ENCODE results near the gene LMAN1. TPM values are rescaled to one million over a fixed set of nuclear protein-coding genes. Genes with fewer than 3 reads are reported as not detected.

The LMAN1 gene
- total and polyA plus RNA-seq, 7 donors = 15.7 to 64.0 (median 33.0) TPM

GRCh38 chr18:59395226-59396175 lies 36.4 kb upstream of the LMAN1 start:
- Histone ChIP-seq H3K36me3 (ENCODE audit: insufficient read depth in 1 of 2, low read depth in 1 of 2) (no peaks in the 10 kb centered on the region), H3K4me3 (no peak overlapping the region), H3K9me3 (no peaks in the 10 kb centered on the region), H3K27me3 (ENCODE audit: insufficient read depth in 3 of 3, low read length in 2 of 3) (no peaks in the 10 kb centered on the region), H3K4me1 (peaks cover 4% of the 10 kb centered on the region), H3K27ac (no peak overlapping the region)
- WGBS, 3 donors = 77 to 86% (median 82%) methylated on average over 10 of the region's 10 CpGs
- DNase-seq (no peak), ATAC-seq (no peak)
- intact Hi-C loops (cut with DNase I) = loop anchor here in 1 of 2 donors (5.0 kb wide), 1 partner anchor 33 kb away; no protein-coding TSS in a partner anchor
- TF ChIP-seq CTCF (IDR thresholded peaks at IDR 0.05) = no peak

GRCh38 chr18:59393381-59393780 lies 34.3 kb upstream of the LMAN1 start:
- H3K4me3 ChIP-seq = no peak overlapping the region
- TF ChIP-seq CTCF (IDR thresholded peaks at IDR 0.05) = no peak
- WGBS, 3 donors = 67 to 71% (median 67%) methylated on average over 3 of the region's 3 CpGs
- no peaks in the 10 kb centered on the region for H3K9me3 ChIP-seq
- DNase-seq = no peak
- H3K4me1 ChIP-seq = peaks cover 13% of the 10 kb centered on the region
- H3K36me3 ChIP-seq (ENCODE audit: insufficient read depth in 1 of 2, low read depth in 1 of 2) = no peaks in the 10 kb centered on the region
- H3K27ac ChIP-seq = no peak overlapping the region
- H3K27me3 ChIP-seq (ENCODE audit: insufficient read depth in 3 of 3, low read length in 2 of 3) = no peaks in the 10 kb centered on the region
- intact Hi-C loops (cut with DNase I) = no loop called here
- no peak for ATAC-seq

- Histone ChIP-seq H3K27me3 (ENCODE audit: insufficient read depth in 3 of 3, low read length in 2 of 3) (no peaks in the 10 kb centered on the region), H3K36me3 (ENCODE audit: insufficient read depth in 1 of 2, low read depth in 1 of 2) (no peaks in the 10 kb centered on the region), H3K27ac (peak overlapping the region; percentile 77), H3K4me1 (peaks cover 23% of the 10 kb centered on the region), H3K4me3 (peak overlapping the region; percentile 56), H3K9me3 (no peaks in the 10 kb centered on the region)
- intact Hi-C loops (cut with DNase I) = loop anchor here in 1 of 2 donors (2.0 kb wide), 1 partner anchor 30 kb away; the partner anchor contains the start of gene LMAN1
- WGBS, 3 donors = 54 to 76% (median 60%) methylated on average over 4 of the region's 4 CpGs
- DNase-seq = no peak
- no peak for TF ChIP-seq CTCF (IDR thresholded peaks at IDR 0.05)
- ATAC-seq = peak in 2 of 4 donors; percentile 39 to 41
These were observed 29.8 kb upstream of the LMAN1 start for GRCh38 chr18:59388817-59389216.

GRCh38 chr18:59387687-59388565 lies 28.9 kb upstream of the LMAN1 start:
- no peak for ATAC-seq
- Histone ChIP-seq H3K36me3 (ENCODE audit: insufficient read depth in 1 of 2, low read depth in 1 of 2) (no peaks in the 10 kb centered on the region), H3K4me3 (peak overlapping the region; percentile 56), H3K27me3 (ENCODE audit: insufficient read depth in 3 of 3, low read length in 2 of 3) (no peaks in the 10 kb centered on the region), H3K9me3 (no peaks in the 10 kb centered on the region), H3K27ac (peak overlapping the region; percentile 77), H3K4me1 (peaks cover 23% of the 10 kb centered on the region)
- 65 to 71% (median 66%) methylated on average over 11 of the region's 11 CpGs for WGBS, 3 donors
- no peak for DNase-seq
- intact Hi-C loops (cut with DNase I) = loop anchor here in 1 of 2 donors (2.0 kb wide), 1 partner anchor 29 kb away; the partner anchor contains the start of gene LMAN1
- no peak for TF ChIP-seq CTCF (IDR thresholded peaks at IDR 0.05)
